ENCODE data around the gene TACC2.

- TF ChIP-seq CTCF (IDR thresholded peaks at IDR 0.05) (no peak), POLR2A (IDR thresholded peaks at IDR 0.05) (no peak)
Observed at GRCh38 chr10:122056431-122057094, 67.6 kb downstream of the TACC2 start.
